ENCODE measurements around the gene STAT5B. TPM values are rescaled to one million over a fixed set of nuclear protein-coding genes. Genes with fewer than 3 reads are reported as not detected.

The STAT5B gene
- total RNA-seq (2011; cell fraction: chromatin; rRNA removed; ENCODE audit: low replicate concordance) = 425 and 510 TPM in 2 replicates
- 258 and 266 TPM in 2 replicates for total RNA-seq (2011; cell fraction: nucleolus; rRNA removed)
- total RNA-seq (2011; cell fraction: nucleoplasm; rRNA removed) = 265 and 278 TPM in 2 replicates
- total RNA-seq (2014; rRNA removed) = 92.4 and 113 TPM in 2 replicates
- total RNA-seq (2014; rRNA removed; fragmentation: Illumina TruSeq; extraction: Trizol) = 75.5 and 75.7 TPM in 2 replicates
- 63.5 and 65.2 TPM in 2 replicates for total RNA-seq (2015; rRNA removed; fragmentation: Illumina TruSeq; extraction: Trizol)
- total RNA-seq (2021) = 134 TPM in 2 replicates
- 147 and 176 TPM in 2 replicates for polyA plus RNA-seq (2011; rRNA removed)
- 94.2 and 122 TPM in 2 replicates for polyA plus RNA-seq (2011; cell fraction: cytosol; rRNA removed)
- polyA plus RNA-seq (2011; cell fraction: nucleus; rRNA removed) = 190 and 298 TPM in 2 replicates
- 79.5 and 138 TPM in 2 replicates for polyA plus RNA-seq (2012)
- 117 and 130 TPM in 2 replicates for polyA plus RNA-seq (2014; fragmentation: Illumina TruSeq; extraction: Trizol)
- 10 to 100 TPM; 20.8 to 23.5 TPM for polyA plus RNA-seq (2014; fragmentation: Nextera tagmentation; extraction: Ambion mirVana)
- 109 and 124 TPM in 2 replicates for polyA plus RNA-seq (2014; rRNA removed)
- polyA minus RNA-seq (2011; rRNA and poly(A)+ RNA removed) = 101 and 127 TPM in 2 replicates
- polyA minus RNA-seq (2011; cell fraction: cytosol; rRNA and poly(A)+ RNA removed) = 79.7 and 81.7 TPM in 2 replicates
- polyA minus RNA-seq (2011; cell fraction: nucleus; rRNA and poly(A)+ RNA removed) = 54.4 and 60.3 TPM in 2 replicates
- Bru-seq, nascent RNA = percentile 90 among the genes with signal in this experiment
- percentile 89 among the genes with signal in this experiment for BruChase-seq, experiment 1, labeled RNA remaining after a 2-hour chase
- percentile 89 among the genes with signal in this experiment for BruChase-seq, experiment 2, labeled RNA remaining after a 6-hour chase
- long read RNA-seq, experiment 1, full-length matches to known transcripts = 221 of 747 reads
- long read RNA-seq, experiment 1, partial matches to known transcripts = 222 of 747 reads
- long read RNA-seq, experiment 1, other reads (novel, unspliced or antisense) = 304 of 747 reads
- long read RNA-seq, experiment 2, full-length matches to known transcripts = 24 of 106 reads
- long read RNA-seq, experiment 2, partial matches to known transcripts = 21 of 106 reads
- long read RNA-seq, experiment 2, other reads (novel, unspliced or antisense) = 61 of 106 reads
- long read RNA-seq, experiment 3, full-length matches to known transcripts = 2 of 21 reads
- long read RNA-seq, experiment 3, partial matches to known transcripts = 7 of 21 reads
- long read RNA-seq, experiment 3, other reads (novel, unspliced or antisense) = 12 of 21 reads

- intact Hi-C loops (cut with micrococcal nuclease) = no loop called here
- H4K20me1 ChIP-seq (replicated peaks; ENCODE audit: control insufficient read depth, insufficient read depth, low read length) = no peaks in the 10 kb centered on the region
- in situ Hi-C loops (cut with MboI) = no loop called here
- ATAC-seq = peak; percentile 1
- CTCF ChIA-PET (ENCODE audit: low intra/inter-chr PET ratio) = no interaction called here
- peak within 1 kb of the TSS; percentile 95 for H3K4me2 ChIP-seq (ENCODE audit: insufficient read depth, low read length)
- peak within 1 kb of the TSS; percentile 41; the same call in 1 of the 2 replicates for H2AFZ ChIP-seq (ENCODE audit: low read depth, low read length)
- peak within 1 kb of the TSS; percentile 93 for H3K27ac ChIP-seq (ENCODE audit: extremely low read depth, low read depth, low read length)
- no peaks in the 10 kb centered on the region for H3K9me1 ChIP-seq (ENCODE audit: control insufficient read depth, insufficient read depth, low read length)
- H3K36me3 ChIP-seq (ENCODE audit: control insufficient read depth, insufficient read depth, low read length) = peaks cover 31% of the 10 kb centered on the region
- peaks cover 11 to 23% of the 10 kb centered on the region in 2 experiments; a peak in 4 of 5 replicates for H3K4me1 ChIP-seq (replicated peaks in 1 of 2; ENCODE audit: control insufficient read depth in 2 of 2, insufficient read depth in 2 of 2, low read length in 2 of 2)
- WGBS (ENCODE audit: insufficient coverage, low coverage, missing lambda C conversion rate) = under 1% methylated on average over 26 of the region's 47 CpGs
- H3K4me3 ChIP-seq = peak within 1 kb of the TSS; percentile 81
- no TSS peak for BruUV-seq (replicated peaks)
- FAIRE-seq = no peak
- POLR2A ChIA-PET = interaction anchor here (0.8 to 2.5 kb wide), 6 partner anchors 9 to 112 kb away, joined by 3 to 11 read pairs (median 4); partner anchors contain the start of gene STAT3
- no peaks in the 10 kb centered on the region for H3K27me3 ChIP-seq (ENCODE audit: control insufficient read depth in 2 of 2, insufficient read depth in 2 of 2, low read length in 2 of 2)
- H3K79me2 ChIP-seq (ENCODE audit: control insufficient read depth, insufficient read depth, low read length) = peaks cover 76% of the 10 kb centered on the region
- no peaks in the 10 kb centered on the region for H3K9me3 ChIP-seq (replicated peaks; ENCODE audit: control insufficient read depth, insufficient read depth, low read depth, low read length)
- peak within 1 kb of the TSS; percentile 92 to 95 for H3K9ac ChIP-seq (ENCODE audit: insufficient read depth in 1 of 2, low read depth in 2 of 2, low read length in 2 of 2)
- peak; percentile 84 to 92 (median 88) for DNase-seq (ENCODE audit: extremely low read depth in 1 of 4, low spot score in 3 of 4)
- TF ChIP-seq SFPQ (IDR thresholded peaks at IDR 0.05; ENCODE audit: low read depth, low read length) = no peak
- no peak for TF ChIP-seq ZNF740 (CRISPR knock-in tag; IDR thresholded peaks at IDR 0.05)
- TF ChIP-seq ZNF740 (tag; IDR thresholded peaks at IDR 0.05) = no peak
- no peak for TF ChIP-seq POLR2B (IDR thresholded peaks at IDR 0.05; ENCODE audit: low read depth, partially characterized antibody)
- TF ChIP-seq, protein P1, sequence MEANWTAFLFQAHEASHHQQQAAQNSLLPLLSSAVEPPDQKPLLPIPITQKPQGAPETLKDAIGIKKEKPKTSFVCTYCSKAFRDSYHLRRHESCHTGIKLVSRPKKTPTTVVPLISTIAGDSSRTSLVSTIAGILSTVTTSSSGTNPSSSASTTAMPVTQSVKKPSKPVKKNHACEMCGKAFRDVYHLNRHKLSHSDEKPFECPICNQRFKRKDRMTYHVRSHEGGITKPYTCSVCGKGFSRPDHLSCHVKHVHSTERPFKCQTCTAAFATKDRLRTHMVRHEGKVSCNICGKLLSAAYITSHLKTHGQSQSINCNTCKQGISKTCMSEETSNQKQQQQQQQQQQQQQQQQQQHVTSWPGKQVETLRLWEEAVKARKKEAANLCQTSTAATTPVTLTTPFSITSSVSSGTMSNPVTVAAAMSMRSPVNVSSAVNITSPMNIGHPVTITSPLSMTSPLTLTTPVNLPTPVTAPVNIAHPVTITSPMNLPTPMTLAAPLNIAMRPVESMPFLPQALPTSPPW (CRISPR knock-in tag; IDR thresholded peaks at IDR 0.05) = peak; percentile 35; the same call in 1 of the 2 replicates
- TF ChIP-seq MCM5 (IDR thresholded peaks at IDR 0.05; ENCODE audit: low read depth) = no peak
- peak; percentile 90 for TF ChIP-seq ELF1 (tag; IDR thresholded peaks at IDR 0.05)
- no peak for TF ChIP-seq ZNF444 (CRISPR knock-in tag; IDR thresholded peaks at IDR 0.05)
- TF ChIP-seq KLF13 (tag; IDR thresholded peaks at IDR 0.05; ENCODE audit: borderline replicate concordance, low read depth) = no peak
- TF ChIP-seq SETDB1 (IDR thresholded peaks at IDR 0.05; ENCODE audit: low read length) = no peak
- peak; percentile 47; the same call in 1 of the 2 replicates for TF ChIP-seq POLR2AphosphoS5 (IDR thresholded peaks at IDR 0.05; ENCODE audit: control insufficient read depth, insufficient read depth, low read depth, low read length)
- peak; percentile 89 for TF ChIP-seq CCNT2 (IDR thresholded peaks at IDR 0.05; ENCODE audit: borderline replicate concordance, extremely low read depth, insufficient read length, low read depth, low read length)
- peak; percentile 91 for TF ChIP-seq ZNF766 (CRISPR knock-in tag; conservative IDR thresholded peaks at IDR 0.05)
Observed at GRCh38 chr17:42276359-42276608, at the start of gene STAT5B. TSS of gene STAT5B (minus strand) at chr17:42276391. CDS start at chr17:42232127, 44,264 bp downstream.

Measured in K562 (cell line).